OCI-LY1 (cell line): ENCODE data around the gene SLC12A3.

Source experiments
- H2AFZ ChIP-seq: fragments of 200-600 bp; sonication (generic), shearing (Covaris generic); 2 replicates; pipeline ENCODE4 v1.6.0; 2014; ENCODE audit warnings: antibody characterized with exemption, mild to moderate bottlenecking, low read length
- H3F3A ChIP-seq: fragments of 200-600 bp; sonication (generic), shearing (Covaris generic); 2 replicates; pipeline ENCODE4 v1.6.0; 2014; ENCODE audit warnings: mild to moderate bottlenecking, antibody characterized with exemption, low read length, moderate library complexity; ENCODE audit not compliant: insufficient read depth
- H3K27ac ChIP-seq: fragments of 200-600 bp; sonication (generic); 2 replicates; pipeline ENCODE4 v1.5.1; 2014; ENCODE audit warnings: low read length, mixed run types, mild to moderate bottlenecking, low read depth; ENCODE audit not compliant: poor library complexity, severe bottlenecking
- H3K27me3 ChIP-seq: fragments of 200-600 bp; sonication (generic); 2 replicates; pipeline ENCODE4 v1.6.0; 2014; ENCODE audit warnings: antibody characterized with exemption, mild to moderate bottlenecking, low read length, moderate library complexity; ENCODE audit not compliant: insufficient read depth
- H3K36me3 ChIP-seq: fragments of 200-600 bp; sonication (generic); 2 replicates; pipeline ENCODE4 v1.6.1; 2014; ENCODE audit warnings: mild to moderate bottlenecking, antibody characterized with exemption, low read length, moderate library complexity, mixed read lengths; ENCODE audit not compliant: insufficient read depth
- H3K4me1 ChIP-seq: fragments of 200-600 bp; sonication (generic); 2 replicates; pipeline ENCODE4 v1.5.1; 2014; ENCODE audit warnings: mild to moderate bottlenecking, low read length, moderate library complexity; ENCODE audit not compliant: insufficient read depth, severe bottlenecking
- H3K4me2 ChIP-seq: fragments of 200-600 bp; sonication (generic), shearing (Covaris generic); 2 replicates; pipeline ENCODE4 v1.6.1; 2014; ENCODE audit warnings: low read length
- H3K4me3 ChIP-seq: fragments of 200-600 bp; sonication (generic); 2 replicates; pipeline ENCODE4 v1.5.1; 2014; ENCODE audit warnings: low read length, low read depth, mild to moderate bottlenecking, mixed read lengths; ENCODE audit not compliant: poor library complexity, severe bottlenecking
- H3K79me2 ChIP-seq: fragments of 200-600 bp; shearing (Covaris generic); 2 replicates; pipeline ENCODE4 v1.6.1; 2016; ENCODE audit warnings: mixed run types, low read length, mixed read lengths; ENCODE audit not compliant: insufficient read depth
- H3K9ac ChIP-seq: fragments of 200-600 bp; sonication (generic), shearing (Covaris generic); 2 replicates; pipeline ENCODE4 v1.6.1; 2014; ENCODE audit warnings: mild to moderate bottlenecking, low read length, mixed read lengths
- H3K9me2 ChIP-seq: fragments of 200-600 bp; sonication (generic), shearing (Covaris generic); 2 replicates; pipeline ENCODE4 v1.6.1; 2014; ENCODE audit warnings: low read depth, mild to moderate bottlenecking, low read length, mixed read lengths
- H3K9me3 ChIP-seq: fragments of 200-600 bp; shearing (Covaris generic); 2 replicates; pipeline ENCODE4 v1.6.1; 2014; ENCODE audit warnings: low read length, mixed read lengths
- H4K20me1 ChIP-seq: fragments of 200-600 bp; sonication (generic), shearing (Covaris generic); 2 replicates; pipeline ENCODE4 v1.6.0; 2016; ENCODE audit warnings: mild to moderate bottlenecking, low read length; ENCODE audit not compliant: insufficient read depth
- EZH2 ChIP-seq: fragments of 200-600 bp; sonication (generic), shearing (Covaris generic); IDR thresholded peaks from 2 replicates; pipeline ENCODE4 v1.8.0; 2017; ENCODE audit warnings: borderline replicate concordance, mixed run types, mild to moderate bottlenecking, antibody characterized with exemption, low read length, moderate library complexity, mixed read lengths
- TF ChIP-seq, protein P1 (sequence below): fragments of 200-600 bp; sonication (generic), shearing (Covaris generic); IDR thresholded peaks from 2 replicates; pipeline ENCODE4 v1.5.1; 2017; ENCODE audit warnings: mild to moderate bottlenecking, antibody characterized with exemption, low read length, moderate library complexity, mixed read lengths

SLC12A3 gene

DNA sequence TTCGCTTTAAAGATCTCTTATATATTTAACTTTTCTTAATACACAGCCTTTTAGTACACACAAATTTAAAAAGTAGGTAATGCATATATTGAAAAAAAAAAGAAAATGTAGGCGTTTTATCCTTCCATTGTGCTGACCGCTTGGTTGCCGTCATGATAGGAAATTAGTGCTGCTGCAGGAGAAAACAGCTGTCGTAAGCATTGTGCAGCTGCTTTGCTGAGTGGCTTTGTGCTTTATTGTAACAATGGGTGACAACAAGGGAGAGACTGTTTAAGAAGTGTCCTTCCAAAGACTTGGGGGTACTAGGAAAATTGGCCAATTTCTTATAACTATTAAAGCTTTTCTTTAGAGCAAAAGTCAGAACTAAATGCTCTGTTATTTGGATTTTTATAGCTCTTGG is 71.9 kb downstream of the SLC12A3 start:
- Histone ChIP-seq H3K36me3 (peaks cover 92% of the 10 kb centered on the region), H3K79me2 (peaks cover 35% of the 10 kb centered on the region)

DNA sequence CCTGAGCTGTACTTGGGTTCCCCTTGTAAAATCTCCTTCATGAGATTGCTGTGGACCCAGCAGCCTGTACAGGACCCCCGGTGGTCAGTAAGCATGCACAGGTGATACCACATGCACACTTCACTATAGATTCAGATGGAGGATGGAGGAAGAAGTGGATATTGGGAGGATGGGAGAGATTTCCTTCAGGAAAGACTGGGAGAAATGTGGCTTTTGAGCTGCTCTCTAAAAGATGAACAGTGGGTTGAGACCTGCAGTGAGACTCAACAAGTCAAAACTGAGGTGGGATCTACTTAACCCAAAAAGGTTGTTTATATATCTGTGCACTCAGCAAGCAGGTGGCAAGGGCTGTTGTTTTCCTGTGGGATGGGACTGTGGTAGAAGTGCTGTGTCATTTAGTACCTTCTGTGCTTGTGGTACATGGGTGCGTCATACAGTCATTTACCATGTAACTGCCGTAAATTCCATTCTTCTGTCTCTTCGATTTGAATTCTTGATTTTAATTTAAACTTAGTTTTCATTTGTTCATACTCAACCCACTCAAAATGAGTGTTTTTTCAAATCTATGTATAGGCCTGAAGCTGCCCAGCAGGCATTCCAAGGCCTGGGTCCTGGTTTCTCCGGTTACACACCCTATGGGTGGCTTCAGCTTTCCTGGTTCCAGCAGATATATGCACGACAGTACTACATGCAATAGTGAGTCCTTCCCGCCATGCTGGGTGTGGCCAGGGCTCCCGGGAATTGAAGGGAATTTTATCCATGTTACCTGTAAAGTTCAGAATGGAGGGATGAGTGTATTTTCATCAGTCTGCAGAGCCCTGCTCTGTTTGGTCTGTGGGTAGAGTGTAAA is 73.9 kb downstream of the SLC12A3 start:
- H3K9me3 ChIP-seq, result no peaks in the 10 kb centered on the region
- no peak overlapping the region; the same call in 1 of the 2 replicates for H3K9ac ChIP-seq
- H3K9me2 ChIP-seq, result no peaks in the 10 kb centered on the region
- H3K27me3 ChIP-seq, result no peaks in the 10 kb centered on the region
- H3F3A ChIP-seq, result no peaks in the 10 kb centered on the region
- TF ChIP-seq EZH2, result no peak
- TF ChIP-seq, protein P1, sequence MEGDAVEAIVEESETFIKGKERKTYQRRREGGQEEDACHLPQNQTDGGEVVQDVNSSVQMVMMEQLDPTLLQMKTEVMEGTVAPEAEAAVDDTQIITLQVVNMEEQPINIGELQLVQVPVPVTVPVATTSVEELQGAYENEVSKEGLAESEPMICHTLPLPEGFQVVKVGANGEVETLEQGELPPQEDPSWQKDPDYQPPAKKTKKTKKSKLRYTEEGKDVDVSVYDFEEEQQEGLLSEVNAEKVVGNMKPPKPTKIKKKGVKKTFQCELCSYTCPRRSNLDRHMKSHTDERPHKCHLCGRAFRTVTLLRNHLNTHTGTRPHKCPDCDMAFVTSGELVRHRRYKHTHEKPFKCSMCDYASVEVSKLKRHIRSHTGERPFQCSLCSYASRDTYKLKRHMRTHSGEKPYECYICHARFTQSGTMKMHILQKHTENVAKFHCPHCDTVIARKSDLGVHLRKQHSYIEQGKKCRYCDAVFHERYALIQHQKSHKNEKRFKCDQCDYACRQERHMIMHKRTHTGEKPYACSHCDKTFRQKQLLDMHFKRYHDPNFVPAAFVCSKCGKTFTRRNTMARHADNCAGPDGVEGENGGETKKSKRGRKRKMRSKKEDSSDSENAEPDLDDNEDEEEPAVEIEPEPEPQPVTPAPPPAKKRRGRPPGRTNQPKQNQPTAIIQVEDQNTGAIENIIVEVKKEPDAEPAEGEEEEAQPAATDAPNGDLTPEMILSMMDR, result no peak
- H3K4me3 ChIP-seq, result no peak overlapping the region
- peaks cover 19% of the 10 kb centered on the region for H3K79me2 ChIP-seq
- H2AFZ ChIP-seq, result no peak overlapping the region
- H4K20me1 ChIP-seq, result no peaks in the 10 kb centered on the region
- H3K4me1 ChIP-seq, result peaks cover 73% of the 10 kb centered on the region
- peak overlapping the region; percentile 31 for H3K4me2 ChIP-seq
- peak overlapping the region; percentile 76 for H3K27ac ChIP-seq
- peaks cover 96% of the 10 kb centered on the region for H3K36me3 ChIP-seq

More for the DNA sequence above, 71.9 kb downstream of the SLC12A3 start:
- H3K9ac ChIP-seq, result no peak overlapping the region
- H3K4me1 ChIP-seq, result peaks cover 78% of the 10 kb centered on the region
- no peak overlapping the region for H3K4me2 ChIP-seq
- H4K20me1 ChIP-seq, result no peaks in the 10 kb centered on the region
- no peaks in the 10 kb centered on the region for H3K27me3 ChIP-seq
- H3K4me3 ChIP-seq, result no peak overlapping the region
- H3K9me3 ChIP-seq, result no peaks in the 10 kb centered on the region
- H3F3A ChIP-seq, result no peaks in the 10 kb centered on the region
- no peak for TF ChIP-seq EZH2
- TF ChIP-seq, protein P1, result no peak
- no peak overlapping the region for H3K27ac ChIP-seq
- H2AFZ ChIP-seq, result no peak overlapping the region
- no peaks in the 10 kb centered on the region for H3K9me2 ChIP-seq

DNA sequence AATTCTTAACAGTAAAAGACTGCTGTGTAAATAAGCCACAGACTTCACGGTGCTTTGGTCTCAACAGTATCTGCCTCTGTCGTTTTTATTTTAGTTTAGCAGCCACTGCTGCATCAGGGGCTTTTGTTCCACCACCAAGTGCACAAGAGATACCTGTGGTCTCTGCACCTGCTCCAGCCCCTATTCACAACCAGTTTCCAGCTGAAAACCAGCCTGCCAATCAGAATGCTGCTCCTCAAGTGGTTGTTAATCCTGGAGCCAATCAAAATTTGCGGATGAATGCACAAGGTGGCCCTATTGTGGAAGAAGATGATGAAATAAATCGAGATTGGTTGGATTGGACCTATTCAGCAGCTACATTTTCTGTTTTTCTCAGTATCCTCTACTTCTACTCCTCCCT is 74.8 kb downstream of the SLC12A3 start:
- Histone ChIP-seq H3K27me3 (no peaks in the 10 kb centered on the region), H3K4me1 (peaks cover 64% of the 10 kb centered on the region), H3K79me2 (peaks cover 11% of the 10 kb centered on the region), H3K4me2 (no peak overlapping the region), H3K36me3 (peaks cover 98% of the 10 kb centered on the region), H3K9me3 (no peaks in the 10 kb centered on the region), H3K4me3 (no peak overlapping the region), H4K20me1 (no peaks in the 10 kb centered on the region), H3K27ac (peak overlapping the region; percentile 76), H3K9me2 (no peaks in the 10 kb centered on the region), H3F3A (no peaks in the 10 kb centered on the region), H2AFZ (no peak overlapping the region), H3K9ac (no peak overlapping the region)
- TF ChIP-seq, protein P1, result no peak
